ENCODE data around the gene TC2N. TPM values are rescaled to one million over a fixed set of nuclear protein-coding genes. Genes with fewer than 3 reads are reported as not detected.

TC2N gene
- total RNA-seq, 1 experiment from 2014 or later = 15.9 TPM

DNA sequence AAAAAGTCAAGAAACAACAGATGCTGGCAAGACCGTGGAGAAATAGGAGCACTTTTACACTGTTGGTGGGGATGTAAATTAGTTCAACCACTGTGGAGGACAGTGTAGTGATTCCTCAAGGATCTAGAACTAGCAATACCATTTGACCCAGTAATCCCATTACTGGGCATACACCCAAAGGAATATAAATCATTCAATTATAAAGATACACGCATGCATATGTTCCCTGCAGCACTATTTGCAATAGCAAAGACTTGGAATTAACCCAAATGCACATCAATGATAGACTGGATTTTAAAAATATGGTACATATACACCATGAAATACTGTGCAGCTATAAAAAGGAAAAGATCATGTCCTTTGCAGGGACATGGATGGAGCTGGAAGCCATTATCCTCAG, 117.5 kb downstream of the TC2N start:
- H3K9ac ChIP-seq (ENCODE audit: low read length) = no peak overlapping the region
- H3K4me2 ChIP-seq (ENCODE audit: low read length) = no peak overlapping the region
- RAD21 ChIA-PET (ENCODE audit: low non-redundant PET in 1 of 2, low total read pairs in 2 of 2, uncharacterized antibody in 2 of 2, unreplicated experiment in 2 of 2) = no interaction called here
- H4K20me1 ChIP-seq (ENCODE audit: insufficient read depth) = no peaks in the 10 kb centered on the region
- no peak for DNase-seq (ENCODE audit: low read depth, low spot score)
- no peaks in the 10 kb centered on the region for H3K27me3 ChIP-seq (ENCODE audit: insufficient read depth, low read length)
- no peak overlapping the region for H3K4me3 ChIP-seq (replicated peaks in 1 of 2; ENCODE audit: low read depth in 1 of 2, low read length in 2 of 2)
- no peaks in the 10 kb centered on the region for H3K9me2 ChIP-seq (ENCODE audit: insufficient read depth)
- no peaks in the 10 kb centered on the region for H3K36me3 ChIP-seq (ENCODE audit: control insufficient read depth in 1 of 2, insufficient read depth in 2 of 2, low read length in 2 of 2)
- no peak for ATAC-seq
- no peaks in the 10 kb centered on the region for H3K9me3 ChIP-seq (ENCODE audit: control insufficient read depth in 1 of 2, insufficient read depth in 1 of 2, low read depth in 1 of 2, low read length in 2 of 2)
- no peak overlapping the region for H3K27ac ChIP-seq (ENCODE audit: low read depth, low read length)
- CTCF ChIA-PET = no interaction called here
- no peak for TF ChIP-seq CBX3 (IDR thresholded peaks at IDR 0.05; ENCODE audit: low read depth)
- no peak for TF ChIP-seq SP1 (IDR thresholded peaks at IDR 0.05; ENCODE audit: low read depth)
- no peak for TF ChIP-seq JUND (IDR thresholded peaks at IDR 0.05)
- no peaks in the 10 kb centered on the region for H3K79me2 ChIP-seq (ENCODE audit: insufficient read depth, low read length)
- no TSS peak for BruUV-seq (replicated peaks)
- no peak overlapping the region for H2AFZ ChIP-seq (ENCODE audit: low read depth, low read length, poor library complexity, severe bottlenecking)
- intact Hi-C loops (cut with micrococcal nuclease) = no loop called here
- POLR2A ChIA-PET = no interaction called here
- peaks cover 0 to 18% of the 10 kb centered on the region in 2 experiments; a peak in 2 of 4 replicates for H3K4me1 ChIP-seq (ENCODE audit: control insufficient read depth in 1 of 2, insufficient read depth in 2 of 2, low read length in 2 of 2)

DNA sequence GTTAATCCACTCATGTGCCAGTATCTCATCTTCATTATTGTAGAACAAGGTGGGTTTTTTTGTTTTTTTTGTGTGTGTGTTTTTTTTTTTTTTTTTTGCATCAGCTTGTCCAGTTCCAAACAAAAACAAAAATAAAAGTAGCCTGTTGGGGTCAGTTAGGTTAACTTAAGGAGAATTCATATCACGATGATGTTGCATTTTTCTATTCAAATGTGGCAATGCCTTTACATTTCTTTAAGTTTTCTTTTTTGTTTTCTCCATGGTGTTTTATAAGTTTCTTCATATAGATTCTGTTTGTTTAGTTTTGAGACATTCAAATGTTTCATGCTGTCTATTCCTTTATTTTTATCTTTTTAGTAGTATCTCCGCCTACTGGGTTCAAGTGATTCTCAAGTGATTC, 119.3 kb downstream of the TC2N start:
- no peak for TF ChIP-seq POLR2A (IDR thresholded peaks at IDR 0.05; ENCODE audit: borderline replicate concordance, extremely low read depth, insufficient read depth, insufficient read length)
- no peak for TF ChIP-seq SP1 (IDR thresholded peaks at IDR 0.05; ENCODE audit: low read depth)
- Histone ChIP-seq H3K4me2 (ENCODE audit: low read length) (no peak overlapping the region), H2AFZ (ENCODE audit: low read depth, low read length, poor library complexity, severe bottlenecking) (no peak overlapping the region), H3K4me1 (ENCODE audit: control insufficient read depth in 1 of 2, insufficient read depth in 2 of 2, low read length in 2 of 2) (peaks cover 0 to 1% of the 10 kb centered on the region in 2 experiments; a peak in 2 of 4 replicates), H3K27me3 (ENCODE audit: insufficient read depth, low read length) (no peaks in the 10 kb centered on the region), H3K27ac (ENCODE audit: low read depth, low read length) (no peak overlapping the region), H3K4me3 (replicated peaks in 1 of 2; ENCODE audit: low read depth in 1 of 2, low read length in 2 of 2) (no peak overlapping the region), H3K9me3 (ENCODE audit: control insufficient read depth in 1 of 2, insufficient read depth in 1 of 2, low read depth in 1 of 2, low read length in 2 of 2) (no peaks in the 10 kb centered on the region), H4K20me1 (ENCODE audit: insufficient read depth) (no peaks in the 10 kb centered on the region), H3K79me2 (ENCODE audit: insufficient read depth, low read length) (no peaks in the 10 kb centered on the region), H3K9me2 (ENCODE audit: insufficient read depth) (no peaks in the 10 kb centered on the region), H3K36me3 (ENCODE audit: control insufficient read depth in 1 of 2, insufficient read depth in 2 of 2, low read length in 2 of 2) (no peaks in the 10 kb centered on the region), H3K9ac (ENCODE audit: low read length) (no peak overlapping the region)
- ATAC-seq (no peak), DNase-seq (ENCODE audit: low read depth, low spot score) (no peak)
- intact Hi-C loops (cut with micrococcal nuclease) = no loop called here
- ChIA-PET POLR2A (no interaction called here), RAD21 (ENCODE audit: low non-redundant PET in 1 of 2, low total read pairs in 2 of 2, uncharacterized antibody in 2 of 2, unreplicated experiment in 2 of 2) (no interaction called here), CTCF (no interaction called here)
- no TSS peak for BruUV-seq (replicated peaks)

DNA sequence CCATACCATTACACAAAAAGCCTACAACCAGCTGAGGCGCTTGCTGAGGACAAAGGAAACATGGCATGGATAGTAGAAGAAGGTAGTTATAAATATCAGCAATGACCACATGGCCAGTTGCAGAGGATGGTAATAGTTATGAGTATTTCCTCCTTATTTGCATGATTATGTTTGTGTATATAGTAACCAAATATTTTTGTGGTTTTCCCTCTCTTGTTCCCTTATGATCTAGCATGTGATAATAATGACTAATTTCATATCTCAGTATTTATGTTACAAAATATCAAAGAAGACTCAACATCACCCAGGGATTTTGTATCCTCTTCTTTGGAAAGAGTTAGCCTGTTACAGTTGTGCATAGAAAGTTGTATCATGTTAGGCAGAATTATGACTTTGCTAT, 122.0 kb downstream of the TC2N start:
- no peak for ATAC-seq
- no peak overlapping the region for H3K4me2 ChIP-seq (ENCODE audit: low read length)
- POLR2A ChIA-PET = no interaction called here
- no peak overlapping the region for H2AFZ ChIP-seq (ENCODE audit: low read depth, low read length, poor library complexity, severe bottlenecking)
- H4K20me1 ChIP-seq (ENCODE audit: insufficient read depth) = no peaks in the 10 kb centered on the region
- no peaks in the 10 kb centered on the region for H3K27me3 ChIP-seq (ENCODE audit: insufficient read depth, low read length)
- no peak overlapping the region for H3K9ac ChIP-seq (ENCODE audit: low read length)
- H3K36me3 ChIP-seq (ENCODE audit: control insufficient read depth in 1 of 2, insufficient read depth in 2 of 2, low read length in 2 of 2) = no peaks in the 10 kb centered on the region
- H3K79me2 ChIP-seq (ENCODE audit: insufficient read depth, low read length) = no peaks in the 10 kb centered on the region
- CTCF ChIA-PET = no interaction called here
- H3K4me3 ChIP-seq (replicated peaks in 1 of 2; ENCODE audit: low read depth in 1 of 2, low read length in 2 of 2) = no peak overlapping the region
- RAD21 ChIA-PET (ENCODE audit: low non-redundant PET in 1 of 2, low total read pairs in 2 of 2, uncharacterized antibody in 2 of 2, unreplicated experiment in 2 of 2) = no interaction called here
- intact Hi-C loops (cut with micrococcal nuclease) = no loop called here
- no peaks in the 10 kb centered on the region for H3K4me1 ChIP-seq (ENCODE audit: control insufficient read depth in 1 of 2, insufficient read depth in 2 of 2, low read length in 2 of 2)
- no TSS peak for BruUV-seq (replicated peaks)
- no peak for DNase-seq (ENCODE audit: low read depth, low spot score)
- no peaks in the 10 kb centered on the region for H3K9me3 ChIP-seq (ENCODE audit: control insufficient read depth in 1 of 2, insufficient read depth in 1 of 2, low read depth in 1 of 2, low read length in 2 of 2)
- TF ChIP-seq EZH2 (IDR thresholded peaks at IDR 0.05) = no peak
- no peak for TF ChIP-seq RAD21 (IDR thresholded peaks at IDR 0.05; ENCODE audit: low read depth)
- H3K27ac ChIP-seq (ENCODE audit: low read depth, low read length) = no peak overlapping the region
- H3K9me2 ChIP-seq (ENCODE audit: insufficient read depth) = no peaks in the 10 kb centered on the region
